K562 (cell line): ENCODE results near the gene ERBB4. TPM values are rescaled to one million over a fixed set of nuclear protein-coding genes. Genes with fewer than 3 reads are reported as not detected.

Source experiments
- ATAC-seq: fragments of 200-7000 bp; cut with Tn5 transposase; 3 replicates; pipeline ENCODE4 v1.9.1; 2020; ENCODE audit warnings: moderate library complexity
- BruUV-seq: library from RNA; stranded (reverse); fragments of 400-500 nt; replicated peaks from 2 replicates; lab custom pipeline; 2021; lab: Mats Ljungman, UMichigan
- CTCF ChIA-PET: fragments of 300-600 bp; formaldehyde crosslinking; extraction: SDS; loops from one replicate; lab custom pipeline; 2021; ENCODE audit warnings: low intra/inter-chr PET ratio; lab: Yijun Ruan, JAX
- POLR2A ChIA-PET: fragments of 300-600, 350-650 bp; sonication (Branson Sonifier 250); formaldehyde crosslinking; extraction: SDS; loops from one replicate; lab custom pipeline; 2021; ENCODE audit warnings: antibody characterized with exemption, inconsistent platforms; lab: Yijun Ruan, JAX
- DNase-seq, 4 experiments: peaks; one replicate each; pipeline versions ENCODE4 v3.0.0 to v3.0.0-alpha.2; 2011 to 2018; ENCODE audit warnings: low spot score in 3 of 4, mixed read lengths in 3 of 4; ENCODE audit errors: extremely low read depth in 1 of 4
- FAIRE-seq: peaks from 2 replicates; lab custom pipeline; 2011; peaks lifted over from hg19 to GRCh38; lab: Jason Lieb, UNC
- H2AFZ ChIP-seq: 2 replicates; pipeline ENCODE4 v1.6.0; 2011; ENCODE audit warnings: low read depth, low read length, control low read depth, inconsistent platforms
- H3K27ac ChIP-seq: fragments of 200-600 bp; 3 replicates; pipeline ENCODE4 v1.8.0; 2011; ENCODE audit warnings: low read depth, mild to moderate bottlenecking, control low read depth, inconsistent platforms, low read length, moderate library complexity, mixed read lengths; ENCODE audit errors: extremely low read depth
- H3K27me3 ChIP-seq, 2 experiments: fragments of 300-600 bp in 1 of 2; 2 replicates in 1 of 2; 3 replicates in 1 of 2; pipeline versions ENCODE4 v1.6.0 to v1.8.0; 2011; ENCODE audit warnings: inconsistent platforms in 2 of 2, low read length in 2 of 2, mild to moderate bottlenecking in 1 of 2, mixed read lengths in 1 of 2, moderate library complexity in 1 of 2; ENCODE audit not compliant: control insufficient read depth in 2 of 2, insufficient read depth in 2 of 2
- H3K36me3 ChIP-seq: fragments of 300-600 bp; 3 replicates; pipeline ENCODE4 v1.8.0; 2011; ENCODE audit warnings: mild to moderate bottlenecking, low read length, inconsistent platforms; ENCODE audit not compliant: control insufficient read depth, insufficient read depth
- H3K4me1 ChIP-seq, 2 experiments: fragments of 200-600 bp in 1 of 2; replicated peaks in 1 of 2; 2 replicates in 1 of 2; 3 replicates in 1 of 2; pipeline versions ENCODE4 v1.5.1 to v1.8.0; 2011; ENCODE audit warnings: inconsistent platforms in 2 of 2, low read length in 2 of 2, mild to moderate bottlenecking in 1 of 2, mixed read lengths in 1 of 2, moderate library complexity in 1 of 2; ENCODE audit not compliant: control insufficient read depth in 2 of 2, insufficient read depth in 2 of 2
- H3K4me2 ChIP-seq: 2 replicates; pipeline ENCODE4 v1.6.1; 2011; ENCODE audit warnings: low read length, control low read depth, inconsistent platforms, mixed read lengths; ENCODE audit not compliant: insufficient read depth
- H3K4me3 ChIP-seq: fragments of 200-600 bp; sonication (generic), shearing (Covaris generic); 2 replicates; pipeline ENCODE4 v1.5.1; 2016; ENCODE audit warnings: control low read depth, inconsistent platforms
- H3K79me2 ChIP-seq: fragments of 200-600 bp; 3 replicates; pipeline ENCODE4 v1.8.0; 2011; ENCODE audit warnings: low read length, inconsistent platforms; ENCODE audit not compliant: control insufficient read depth, insufficient read depth
- H3K9ac ChIP-seq, 2 experiments: 2 replicates each; pipeline versions ENCODE4 v1.6.0 to v1.6.1; 2011; ENCODE audit warnings: low read depth in 2 of 2, low read length in 2 of 2, control low read depth in 1 of 2, inconsistent platforms in 1 of 2, mild to moderate bottlenecking in 1 of 2, mixed read lengths in 1 of 2; ENCODE audit not compliant: insufficient read depth in 1 of 2
- H3K9me1 ChIP-seq: one replicate; pipeline ENCODE4 v1.6.0; 2011; ENCODE audit warnings: inconsistent platforms, mild to moderate bottlenecking, low read length, moderate library complexity; ENCODE audit not compliant: control insufficient read depth, insufficient read depth
- H3K9me3 ChIP-seq: replicated peaks from 2 replicates; pipeline ENCODE4 v1.5.1; 2011; ENCODE audit warnings: low read depth, low read length, inconsistent platforms; ENCODE audit not compliant: control insufficient read depth, insufficient read depth
- H4K20me1 ChIP-seq: replicated peaks from 2 replicates; pipeline ENCODE4 v1.6.1; 2011; ENCODE audit warnings: low read length, inconsistent platforms, mixed read lengths; ENCODE audit not compliant: control insufficient read depth, insufficient read depth
- CTCF ChIP-seq, 3 experiments: IDR thresholded peaks in 2 of 3; conservative IDR thresholded peaks in 1 of 3; 2 replicates each; pipeline ENCODE4 v1.5.1; 2011 to 2012; ENCODE audit warnings: low read length in 3 of 3, mild to moderate bottlenecking in 3 of 3, control low read depth in 2 of 3, improper control_type of control experiment in 1 of 3, inconsistent platforms in 1 of 3, low read depth in 1 of 3, mixed read lengths in 1 of 3, moderate library complexity in 1 of 3; ENCODE audit not compliant: insufficient read depth in 2 of 3
- FOXM1 ChIP-seq, 2 experiments: fragments of 450-650 bp in 1 of 2; sonication (generic) in 1 of 2; formaldehyde crosslinking in 1 of 2; IDR thresholded peaks; 2 replicates each; pipeline versions ENCODE4 v1.6.1 to v1.9.0; 2017 to 2022; ENCODE audit warnings: low read depth in 2 of 2, mild to moderate bottlenecking in 2 of 2, missing genetic modification reagents in 1 of 2, moderate library complexity in 1 of 2
- WGBS: fragments of 100-300 bp; shearing (Covaris generic); methylation state at CpG from one replicate; pipeline ENCODE4 v1.1.6; 2016; ENCODE audit warnings: low coverage, mixed read lengths; ENCODE audit not compliant: insufficient coverage; ENCODE audit errors: missing lambda C conversion rate; 5-methylcytosine and 5-hydroxymethylcytosine counted together
- in situ Hi-C: fragments of 300-500 bp; cut with MboI; formaldehyde crosslinking; loops from 4 replicates; pipeline ENCODE4 v1.15.0; 2018; ENCODE audit warnings: inconsistent platforms, mixed read lengths
- intact Hi-C: fragments of 100-400 bp; cut with micrococcal nuclease; formaldehyde crosslinking; loops from 2 replicates; pipeline ENCODE4 v1.14.2; 2022
- polyA plus RNA-seq, 8 experiments: library from polyadenylated mRNA; depleted of rRNA in 4 of 8; stranded (reverse) in 5 of 8; unstranded in 3 of 8; fragments of >200 nt; fragmentation: Nextera tagmentation in 2 of 8; fragmentation: Illumina TruSeq in 1 of 8; extraction: Ambion mirVana in 2 of 8; extraction: Trizol in 1 of 8; gene quantifications; 2 replicates each; pipeline versions ENCODE4 v1.2.1 to v1.2.3, GENCODE V29; 2011 to 2014; ENCODE audit warnings: inconsistent platforms in 1 of 8, missing spikeins in 1 of 8
- total RNA-seq, 7 experiments: library from RNA; depleted of rRNA in 6 of 7; stranded (reverse); fragments of >200 nt in 6 of 7; fragmentation: Illumina TruSeq in 2 of 7; extraction: Trizol in 2 of 7; gene quantifications; 2 replicates each; pipeline versions ENCODE4 v1.2.1 to v1.2.3, GENCODE V29; 2011 to 2021; ENCODE audit warnings: low replicate concordance in 1 of 7
- TF ChIP-seq, protein P1 (sequence below), 2 experiments: IDR thresholded peaks; 2 replicates each; pipeline ENCODE4 v1.6.1; 2012; ENCODE audit warnings: improper control_type of control experiment in 2 of 2, low read depth in 2 of 2, low read length in 2 of 2, borderline replicate concordance in 1 of 2
- TF ChIP-seq, protein P2 (sequence below): fragments of 250-450 bp; sonication (Bioruptor Pico); IDR thresholded peaks from 2 replicates; pipeline ENCODE4 v1.8.0; 2021; ENCODE audit warnings: moderate library complexity, mild to moderate bottlenecking, inconsistent platforms
- TF ChIP-seq, protein P3 (sequence below): IDR thresholded peaks from 2 replicates; pipeline ENCODE4 v1.6.1; 2012; ENCODE audit warnings: low read depth, low read length, improper control_type of control experiment, borderline replicate concordance

The ERBB4 gene
- total and polyA plus RNA-seq, 9 of the 15 experiments (the other 6 are each of a cell fraction or from before 2014, with no cell fraction given), result not detected

GRCh38 chr2:211568439-211568838, 970.2 kb downstream of the ERBB4 start:
- Histone ChIP-seq H3K27ac (no peak overlapping the region), H3K4me3 (no peak overlapping the region), H3K4me2 (no peak overlapping the region), H3K27me3 (no peaks in the 10 kb centered on the region), H3K9me3 (no peaks in the 10 kb centered on the region), H3K9me1 (no peaks in the 10 kb centered on the region), H3K4me1 (no peaks in the 10 kb centered on the region), H2AFZ (no peak overlapping the region), H3K9ac (no peak overlapping the region)
- CTCF ChIA-PET, result no interaction called here
- no peak for ATAC-seq
- no peak for DNase-seq
- no peak for TF ChIP-seq CTCF (IDR thresholded peaks at IDR 0.05 in 2 of 3, conservative IDR thresholded peaks at IDR 0.05 in 1 of 3; ENCODE audit: insufficient read depth in 2 of 3, low read depth in 1 of 3, low read length in 3 of 3)
- TF ChIP-seq, protein P1, sequence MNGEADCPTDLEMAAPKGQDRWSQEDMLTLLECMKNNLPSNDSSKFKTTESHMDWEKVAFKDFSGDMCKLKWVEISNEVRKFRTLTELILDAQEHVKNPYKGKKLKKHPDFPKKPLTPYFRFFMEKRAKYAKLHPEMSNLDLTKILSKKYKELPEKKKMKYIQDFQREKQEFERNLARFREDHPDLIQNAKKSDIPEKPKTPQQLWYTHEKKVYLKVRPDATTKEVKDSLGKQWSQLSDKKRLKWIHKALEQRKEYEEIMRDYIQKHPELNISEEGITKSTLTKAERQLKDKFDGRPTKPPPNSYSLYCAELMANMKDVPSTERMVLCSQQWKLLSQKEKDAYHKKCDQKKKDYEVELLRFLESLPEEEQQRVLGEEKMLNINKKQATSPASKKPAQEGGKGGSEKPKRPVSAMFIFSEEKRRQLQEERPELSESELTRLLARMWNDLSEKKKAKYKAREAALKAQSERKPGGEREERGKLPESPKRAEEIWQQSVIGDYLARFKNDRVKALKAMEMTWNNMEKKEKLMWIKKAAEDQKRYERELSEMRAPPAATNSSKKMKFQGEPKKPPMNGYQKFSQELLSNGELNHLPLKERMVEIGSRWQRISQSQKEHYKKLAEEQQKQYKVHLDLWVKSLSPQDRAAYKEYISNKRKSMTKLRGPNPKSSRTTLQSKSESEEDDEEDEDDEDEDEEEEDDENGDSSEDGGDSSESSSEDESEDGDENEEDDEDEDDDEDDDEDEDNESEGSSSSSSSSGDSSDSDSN (IDR thresholded peaks at IDR 0.05; ENCODE audit: borderline replicate concordance in 1 of 2, low read depth in 2 of 2, low read length in 2 of 2), result no peak
- TF ChIP-seq FOXM1 (IDR thresholded peaks at IDR 0.05; ENCODE audit: low read depth), result no peak
- no peak for TF ChIP-seq FOXM1 (CRISPR knock-in tag; IDR thresholded peaks at IDR 0.05; ENCODE audit: low read depth)
- TF ChIP-seq, protein P2, sequence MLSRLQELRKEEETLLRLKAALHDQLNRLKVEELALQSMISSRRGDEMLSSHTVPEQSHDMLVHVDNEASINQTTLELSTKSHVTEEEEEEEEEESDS (CRISPR knock-in tag), result no peak
- TF ChIP-seq, protein P3, sequence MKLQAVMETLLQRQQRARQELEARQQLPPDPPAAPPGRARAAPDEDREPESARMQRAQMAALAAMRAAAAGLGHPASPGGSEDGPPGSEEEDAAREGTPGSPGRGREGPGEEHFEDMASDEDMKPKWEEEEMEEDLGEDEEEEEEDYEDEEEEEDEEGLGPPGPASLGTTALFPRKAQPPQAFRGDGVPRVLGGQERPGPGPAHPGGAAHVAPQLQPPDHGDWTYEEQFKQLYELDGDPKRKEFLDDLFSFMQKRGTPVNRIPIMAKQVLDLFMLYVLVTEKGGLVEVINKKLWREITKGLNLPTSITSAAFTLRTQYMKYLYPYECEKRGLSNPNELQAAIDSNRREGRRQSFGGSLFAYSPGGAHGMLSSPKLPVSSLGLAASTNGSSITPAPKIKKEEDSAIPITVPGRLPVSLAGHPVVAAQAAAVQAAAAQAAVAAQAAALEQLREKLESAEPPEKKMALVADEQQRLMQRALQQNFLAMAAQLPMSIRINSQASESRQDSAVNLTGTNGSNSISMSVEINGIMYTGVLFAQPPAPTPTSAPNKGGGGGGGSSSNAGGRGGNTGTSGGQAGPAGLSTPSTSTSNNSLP, result no peak
- TF ChIP-seq, all 486 proteins: peak for 0
- Histone ChIP-seq H3K36me3 (no peaks in the 10 kb centered on the region), H3K79me2 (no peaks in the 10 kb centered on the region), H4K20me1 (no peaks in the 10 kb centered on the region)
- POLR2A ChIA-PET, result no interaction called here
- no TSS peak for BruUV-seq
- FAIRE-seq, result no peak
- 0% methylated on average over 3 of the region's 3 CpGs for WGBS
- intact Hi-C loops, result no loop called here
- in situ Hi-C loops, result no loop called here
